NT2/D1 (cell line): Measurements from ENCODE around the gene GATA6.

Experiments used
- YY1 ChIP-seq: IDR thresholded peaks from 2 replicates; pipeline ENCODE4 v1.6.1; 2011; ENCODE audit not compliant: insufficient read length, insufficient read depth
- ZNF274 ChIP-seq: IDR thresholded peaks from 2 replicates; pipeline ENCODE4 v1.6.1; 2011; ENCODE audit warnings: mild to moderate bottlenecking, low read depth, low read length

GRCh38 chr18:22165049-22165602 is 4.3 kb upstream of the GATA6 start:
- TF ChIP-seq ZNF274 = no peak
- no peak for TF ChIP-seq YY1
